Activated T-helper 1 cell treated with anti-CD3 and anti-CD28 coated beads, Interleukin-12 subunit alpha, Interleukin-12 subunit beta, Interleukin-2, Interleukin-4 antibody, amounts not matched to agents 30 ng/mL and 10 ng/mL and 1 ng/mL, durations not matched to agents 14 hours and 24 hours and 36 hours (primary cell): Measurements from ENCODE around the gene ZNF24. TPM values are rescaled to one million over a fixed set of nuclear protein-coding genes. Genes with fewer than 3 reads are reported as not detected.

Source experiments
- DNase-seq: peaks from one replicate; pipeline ENCODE4 v3.0.0; 2021; ENCODE audit warnings: low spot score
- H3K27ac Mint-ChIP-seq: one replicate; pipeline ENCODE4 v1.8.0; 2021; ENCODE audit warnings: mild to moderate bottlenecking, mixed read lengths
- H3K27me3 Mint-ChIP-seq: one replicate; pipeline ENCODE4 v1.8.0; 2022; ENCODE audit warnings: mild to moderate bottlenecking, moderate library complexity, mixed read lengths; ENCODE audit not compliant: insufficient read depth
- H3K36me3 Mint-ChIP-seq: one replicate; pipeline ENCODE4 v1.8.0; 2021; ENCODE audit warnings: low read depth, mixed read lengths
- H3K4me1 Mint-ChIP-seq: one replicate; pipeline ENCODE4 v1.8.0; 2021; ENCODE audit warnings: low read depth, mixed read lengths
- H3K4me3 Mint-ChIP-seq: one replicate; pipeline ENCODE4 v1.8.0; 2021; ENCODE audit warnings: mild to moderate bottlenecking, moderate library complexity, mixed read lengths
- H3K9me3 Mint-ChIP-seq: one replicate; pipeline ENCODE4 v1.8.0; 2021; ENCODE audit warnings: mixed read lengths
- intact Hi-C: fragments of 100-400 bp; cut with micrococcal nuclease; formaldehyde crosslinking; loops from one replicate; pipeline ENCODE4 v1.15.1; 2024
- total RNA-seq: library from RNA; stranded (reverse); gene quantifications from 2 replicates; pipeline ENCODE4 v1.2.3, GENCODE V29; 2022

Gene ZNF24
- total RNA-seq, 1 donor from 2014 or later: 56.6 TPM

- Mint-ChIP-seq H3K27ac (peak within 1 kb of the TSS; percentile 41), H3K9me3 (no peaks in the 10 kb centered on the region)
- intact Hi-C loops: loop anchor here (1.0 kb wide), 2 partner anchors 33 to 87 kb away; partner anchors contain the start of genes ZNF24 and ZSCAN30
These were observed 32.8 kb upstream of the ZNF24 start, which contains the start of gene ZNF396 for GRCh38 chr18:35376742-35377695. Gene ZNF396 (minus strand): TSS chr18:35377337. CDS start chr18:35374292, 3,045 bp downstream.

GRCh38 chr18:35376393-35376741 lies 32.1 kb upstream of the ZNF24 start:
- Mint-ChIP-seq H3K27me3 (peaks cover 20% of the 10 kb centered on the region), H3K9me3 (no peaks in the 10 kb centered on the region), H3K36me3 (peaks cover 2% of the 10 kb centered on the region), H3K4me3 (peak overlapping the region; percentile 82), H3K27ac (peak overlapping the region; percentile 15), H3K4me1 (peaks cover 5% of the 10 kb centered on the region)
- no peak for DNase-seq
- intact Hi-C loops: loop anchor here (1.0 kb wide), 1 partner anchor 32 kb away; the partner anchor contains the start of gene ZNF24

More at GRCh38 chr18:35376742-35377695, 32.8 kb upstream of the ZNF24 start, which contains the start of gene ZNF396:
- peaks cover 2% of the 10 kb centered on the region for H3K36me3 Mint-ChIP-seq
- peaks cover 5% of the 10 kb centered on the region for H3K4me1 Mint-ChIP-seq
- peaks cover 20% of the 10 kb centered on the region for H3K27me3 Mint-ChIP-seq
- DNase-seq: peak; percentile 70
- peak within 1 kb of the TSS; percentile 82 for H3K4me3 Mint-ChIP-seq

GRCh38 chr18:35374708-35375107 lies 30.5 kb upstream of the ZNF24 start:
- Mint-ChIP-seq H3K27me3 (peaks cover 16% of the 10 kb centered on the region), H3K36me3 (peaks cover 2% of the 10 kb centered on the region), H3K4me3 (no peak overlapping the region), H3K4me1 (peaks cover 5% of the 10 kb centered on the region), H3K27ac (no peak overlapping the region), H3K9me3 (no peaks in the 10 kb centered on the region)
- intact Hi-C loops: no loop called here
- no peak for DNase-seq

- no peaks in the 10 kb centered on the region for H3K9me3 Mint-ChIP-seq
- H3K36me3 Mint-ChIP-seq: peaks cover 2% of the 10 kb centered on the region
- H3K4me3 Mint-ChIP-seq: no peak overlapping the region
- intact Hi-C loops: no loop called here
- no peaks in the 10 kb centered on the region for H3K27me3 Mint-ChIP-seq
- DNase-seq: no peak
- no peaks in the 10 kb centered on the region for H3K4me1 Mint-ChIP-seq
- no peak overlapping the region for H3K27ac Mint-ChIP-seq
These were observed 27.4 kb upstream of the ZNF24 start for GRCh38 chr18:35371412-35372195.

GRCh38 chr18:35369126-35369525 lies 24.9 kb upstream of the ZNF24 start:
- no peak for DNase-seq
- peaks cover 1% of the 10 kb centered on the region for H3K27me3 Mint-ChIP-seq
- no peak overlapping the region for H3K4me3 Mint-ChIP-seq
- no peak overlapping the region for H3K27ac Mint-ChIP-seq
- intact Hi-C loops: no loop called here
- no peaks in the 10 kb centered on the region for H3K36me3 Mint-ChIP-seq
- H3K9me3 Mint-ChIP-seq: no peaks in the 10 kb centered on the region
- H3K4me1 Mint-ChIP-seq: no peaks in the 10 kb centered on the region

GRCh38 chr18:35368595-35368994 lies 24.4 kb upstream of the ZNF24 start:
- no peaks in the 10 kb centered on the region for H3K4me1 Mint-ChIP-seq
- DNase-seq: no peak
- H3K27me3 Mint-ChIP-seq: peaks cover 1% of the 10 kb centered on the region
- H3K36me3 Mint-ChIP-seq: no peaks in the 10 kb centered on the region
- intact Hi-C loops: no loop called here
- no peak overlapping the region for H3K4me3 Mint-ChIP-seq
- no peaks in the 10 kb centered on the region for H3K9me3 Mint-ChIP-seq
- H3K27ac Mint-ChIP-seq: no peak overlapping the region

GRCh38 chr18:35362531-35362930 lies 18.3 kb upstream of the ZNF24 start:
- Mint-ChIP-seq H3K4me1 (no peaks in the 10 kb centered on the region), H3K4me3 (no peak overlapping the region), H3K36me3 (no peaks in the 10 kb centered on the region), H3K27ac (no peak overlapping the region), H3K9me3 (no peaks in the 10 kb centered on the region), H3K27me3 (peaks cover 5% of the 10 kb centered on the region)
- intact Hi-C loops: no loop called here
- no peak for DNase-seq

GRCh38 chr18:35361570-35362321 lies 17.5 kb upstream of the ZNF24 start:
- Mint-ChIP-seq H3K27me3 (peaks cover 5% of the 10 kb centered on the region), H3K4me3 (no peak overlapping the region), H3K4me1 (no peaks in the 10 kb centered on the region), H3K9me3 (no peaks in the 10 kb centered on the region), H3K36me3 (no peaks in the 10 kb centered on the region), H3K27ac (no peak overlapping the region)
- DNase-seq: no peak
- intact Hi-C loops: no loop called here

GRCh38 chr18:35355140-35355618 lies 11.0 kb upstream of the ZNF24 start:
- Mint-ChIP-seq H3K4me1 (peaks cover 4% of the 10 kb centered on the region), H3K36me3 (peaks cover 3% of the 10 kb centered on the region), H3K27me3 (no peaks in the 10 kb centered on the region), H3K9me3 (peaks cover 14% of the 10 kb centered on the region), H3K27ac (no peak overlapping the region), H3K4me3 (no peak overlapping the region)
- intact Hi-C loops: loop anchor here (1.0 to 5.0 kb wide), 5 partner anchors 11 to 349 kb away; partner anchors contain the start of genes ZNF24 and ZNF397
- DNase-seq: peak; percentile 26

- H3K9me3 Mint-ChIP-seq: peaks cover 14% of the 10 kb centered on the region
These were observed 8.6 kb upstream of the ZNF24 start for GRCh38 chr18:35352778-35353177.

GRCh38 chr18:35352283-35352682 lies 8.1 kb upstream of the ZNF24 start:
- peaks cover 14% of the 10 kb centered on the region for H3K9me3 Mint-ChIP-seq
- peaks cover 3% of the 10 kb centered on the region for H3K36me3 Mint-ChIP-seq
- no peak for DNase-seq
- H3K4me1 Mint-ChIP-seq: peaks cover 4% of the 10 kb centered on the region
- H3K4me3 Mint-ChIP-seq: no peak overlapping the region
- no peak overlapping the region for H3K27ac Mint-ChIP-seq
- intact Hi-C loops: no loop called here
- no peaks in the 10 kb centered on the region for H3K27me3 Mint-ChIP-seq

More at GRCh38 chr18:35352778-35353177, 8.6 kb upstream of the ZNF24 start:
- intact Hi-C loops: no loop called here
- H3K36me3 Mint-ChIP-seq: peaks cover 3% of the 10 kb centered on the region
- H3K27ac Mint-ChIP-seq: no peak overlapping the region
- H3K4me1 Mint-ChIP-seq: peaks cover 4% of the 10 kb centered on the region
- H3K4me3 Mint-ChIP-seq: no peak overlapping the region
- DNase-seq: no peak
- H3K27me3 Mint-ChIP-seq: no peaks in the 10 kb centered on the region

GRCh38 chr18:35348001-35348400 lies 3.8 kb upstream of the ZNF24 start:
- H3K36me3 Mint-ChIP-seq: peaks cover 9% of the 10 kb centered on the region
- peaks cover 14% of the 10 kb centered on the region for H3K9me3 Mint-ChIP-seq
- H3K27me3 Mint-ChIP-seq: no peaks in the 10 kb centered on the region
- no peak overlapping the region for H3K4me3 Mint-ChIP-seq
- intact Hi-C loops: no loop called here
- no peak overlapping the region for H3K27ac Mint-ChIP-seq
- no peak for DNase-seq
- peaks cover 16% of the 10 kb centered on the region for H3K4me1 Mint-ChIP-seq
